Renal cortex interstitium (tissue), 11 donors: Measurements from ENCODE around the gene SEMA4D. TPM values are rescaled to one million over a fixed set of nuclear protein-coding genes. Genes with fewer than 3 reads are reported as not detected.
"Not testable (repeated sequence)": the region's sequence is repeated elsewhere in the genome, so short reads cannot be mapped to it uniquely, and the experiment has no call there.

Experiments used
- DNase-seq, 11 donors: peaks; one replicate each; pipeline ENCODE4 v3.0.0-alpha.2; 2013; ENCODE audit warnings: low read depth in 9 of 11, low spot score in 4 of 11; ENCODE audit errors: extremely low read depth in 1 of 11
- polyA plus RNA-seq, 3 donors: library from polyadenylated mRNA; unstranded; fragments of 120-200 nt; gene quantifications; one replicate each; pipeline ENCODE4 v1.2.1, GENCODE V29; 2013; ENCODE audit not compliant: insufficient read length in 3 of 3

The SEMA4D gene
- polyA plus RNA-seq, 3 donors = 46.9 to 68.0 (median 49.1) TPM

- no peak for DNase-seq
Observed at GRCh38 chr9:89489548-89490530, 8.1 kb downstream of the SEMA4D start.

DNA sequence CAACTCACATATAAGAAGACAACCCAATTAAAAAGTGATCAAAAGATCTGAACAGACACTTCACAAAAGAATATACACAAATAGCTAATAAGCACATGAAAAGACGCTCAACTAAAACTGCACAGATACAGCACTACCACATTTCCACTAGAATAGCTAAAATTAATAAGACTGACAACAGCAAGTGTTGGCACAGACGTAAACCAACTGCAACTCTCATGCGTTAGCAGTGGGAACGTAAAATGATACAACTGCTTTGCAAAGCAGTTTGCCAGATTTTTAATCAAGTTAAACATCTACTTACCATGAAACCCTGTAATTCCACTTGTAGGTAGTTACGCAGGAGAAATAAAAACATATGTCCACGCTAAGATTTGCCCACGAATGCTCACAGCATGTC is 9.0 kb downstream of the SEMA4D start:
- no peak for DNase-seq

DNA sequence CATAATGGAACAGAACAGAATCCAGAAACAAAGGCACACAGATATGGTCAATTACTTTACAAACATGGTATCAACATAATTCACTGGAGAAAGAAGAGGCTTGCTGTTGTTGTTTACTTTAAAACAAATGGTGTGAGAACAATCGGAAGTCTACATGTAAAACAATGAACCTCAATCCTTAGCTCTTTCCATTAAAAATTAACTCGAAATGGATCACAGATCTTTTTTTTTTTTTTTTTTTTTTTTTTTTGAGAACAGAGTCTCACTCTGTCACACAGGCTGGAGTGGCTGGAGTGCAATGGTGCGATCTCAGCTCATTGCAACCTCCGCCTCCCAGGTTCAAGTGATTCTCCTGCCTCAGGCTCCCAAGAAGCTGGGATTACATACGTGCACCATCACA is 9.8 kb downstream of the SEMA4D start:
- no peak for DNase-seq

DNA sequence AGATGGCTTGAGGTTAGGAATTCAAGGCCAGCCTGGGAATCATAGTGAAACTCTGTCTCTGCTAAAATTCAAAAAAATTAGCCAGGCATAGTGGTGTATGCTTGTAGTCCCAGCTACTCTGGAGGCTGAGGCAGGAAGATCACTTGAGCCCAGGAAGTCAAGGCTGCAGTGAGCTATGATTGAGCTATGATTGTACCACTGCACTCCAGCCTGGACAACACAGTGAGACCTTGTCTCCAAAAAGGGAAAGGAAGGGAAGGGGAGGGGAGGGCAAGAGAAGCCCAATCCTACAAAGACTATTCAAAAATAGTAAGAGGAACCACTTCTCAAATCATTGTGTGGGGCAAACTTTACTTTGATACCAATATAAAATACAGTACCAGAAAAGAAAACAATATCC is 11.2 kb downstream of the SEMA4D start:
- DNase-seq = no peak

- DNase-seq = peak in 1 of 11 donors; percentile 46
Observed at GRCh38 chr9:89484475-89485404, 13.2 kb downstream of the SEMA4D start.

- DNase-seq = no peak
Observed at GRCh38 chr9:89483592-89484474, 14.1 kb downstream of the SEMA4D start.

DNA sequence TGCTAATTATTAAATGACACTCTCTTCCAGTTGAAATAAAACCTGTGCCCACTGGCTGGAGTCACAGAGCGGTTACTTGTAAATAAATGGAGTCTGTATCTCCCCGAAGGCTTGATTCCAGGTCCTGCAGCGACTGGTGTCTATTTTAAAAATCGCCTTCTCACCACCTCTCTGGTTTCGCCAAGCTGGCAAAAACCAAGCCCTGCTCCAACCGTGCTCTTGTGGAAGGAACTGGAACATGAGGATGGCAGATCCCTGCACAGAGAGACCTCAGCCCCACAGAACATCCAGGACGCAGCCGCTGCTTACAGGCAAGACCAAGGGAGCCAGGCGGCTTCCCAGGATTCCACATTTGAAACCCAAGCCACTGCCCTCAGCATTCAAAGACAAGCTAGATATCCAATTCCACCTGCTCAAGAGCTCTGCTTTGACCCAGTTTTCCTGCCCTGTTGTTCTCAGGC is 15.0 kb downstream of the SEMA4D start:
- DNase-seq = no peak

GRCh38 chr9:89482056-89482851 is 15.7 kb downstream of the SEMA4D start:
- DNase-seq = no peak

- no peak for DNase-seq
Observed at GRCh38 chr9:89481538-89481915, 16.4 kb downstream of the SEMA4D start.

GRCh38 chr9:89480825-89481537 is 16.9 kb downstream of the SEMA4D start:
- DNase-seq = no peak

DNA sequence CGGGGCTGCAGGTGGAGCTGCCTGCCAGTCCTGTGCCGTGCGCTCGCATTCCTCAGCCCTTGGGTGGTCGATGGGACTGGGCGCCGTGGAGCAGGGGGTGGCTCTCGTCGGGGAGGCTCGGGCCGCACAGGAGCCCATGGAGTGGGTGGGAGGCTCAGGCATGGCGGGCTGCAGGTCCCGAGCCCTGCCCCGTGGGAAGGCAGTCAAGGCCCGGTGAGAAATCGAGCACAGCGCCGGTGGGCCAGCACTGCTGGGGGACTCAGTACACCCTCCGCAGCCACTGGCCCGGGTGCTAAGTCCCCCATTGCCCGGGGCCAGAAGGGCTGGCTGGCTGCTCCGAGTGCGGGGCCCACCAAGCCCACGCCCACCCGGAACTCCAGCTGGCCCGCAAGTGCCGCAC is 17.5 kb downstream of the SEMA4D start:
- not testable (repeated sequence) for DNase-seq

GRCh38 chr9:89479669-89480011 is 18.3 kb downstream of the SEMA4D start:
- DNase-seq = not testable (repeated sequence)

GRCh38 chr9:89478821-89479668 is 18.9 kb downstream of the SEMA4D start:
- DNase-seq = no peak

DNA sequence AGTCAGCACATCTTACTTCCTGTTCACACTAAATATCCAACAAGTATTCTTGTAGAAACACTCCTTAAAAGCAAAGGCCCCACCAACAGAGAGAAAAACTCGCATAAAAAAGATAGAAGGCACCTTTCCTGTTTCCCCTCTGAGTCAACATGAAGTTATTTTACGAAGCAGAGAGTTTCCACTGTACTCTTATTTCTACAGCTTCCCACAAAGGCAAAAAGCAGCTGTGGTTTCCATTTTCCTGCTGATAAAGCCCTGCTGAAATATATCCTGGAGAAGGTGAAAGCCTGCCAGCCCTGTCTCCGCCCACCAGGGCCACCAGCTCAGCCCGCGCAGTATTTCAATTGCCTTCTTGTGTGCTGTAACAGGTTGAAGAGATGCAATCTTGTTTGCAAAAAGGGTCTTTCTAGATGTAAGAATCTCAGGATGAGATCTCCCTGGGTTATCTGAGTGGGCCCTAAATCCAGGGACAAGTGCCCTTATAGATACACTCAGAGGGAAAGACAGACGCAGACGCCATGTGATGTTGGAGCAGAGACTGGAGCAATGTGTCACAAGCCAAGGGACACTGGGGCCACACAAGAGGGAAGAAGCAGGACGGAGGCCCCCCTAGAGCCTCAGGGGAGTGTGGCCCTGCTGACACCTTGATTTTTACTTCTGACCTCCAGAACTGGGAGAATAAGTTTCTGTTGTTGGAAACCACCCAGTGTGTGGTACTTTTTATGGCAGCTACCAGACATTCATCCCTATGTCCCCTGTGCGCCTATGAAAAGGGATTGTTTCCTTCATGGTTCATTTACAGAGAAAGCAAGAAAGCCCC is 19.9 kb downstream of the SEMA4D start:
- no peak for DNase-seq

GRCh38 chr9:89477384-89477783 is 20.5 kb downstream of the SEMA4D start:
- DNase-seq = no peak

- no peak for DNase-seq
Observed at GRCh38 chr9:89476546-89476945, 21.4 kb downstream of the SEMA4D start.
